IMR-90 (cell line): ENCODE data around the gene KDM6A. TPM values are rescaled to one million over a fixed set of nuclear protein-coding genes. Genes with fewer than 3 reads are reported as not detected.

Source experiments
- ATAC-seq: fragments of 200-7000 bp; cut with Tn5 transposase; 2 replicates; pipeline ENCODE4 v1.9.1; 2020; ENCODE audit warnings: low read depth, mild to moderate bottlenecking, moderate library complexity
- BruUV-seq: library from RNA; stranded (reverse); fragments of 400-500 nt; replicated peaks from 2 replicates; lab custom pipeline; 2021; lab: Mats Ljungman, UMichigan
- CTCF ChIA-PET: fragments of 300-600 bp; formaldehyde crosslinking; extraction: SDS; loops from one replicate; lab custom pipeline; 2021; ENCODE audit warnings: antibody characterized with exemption; lab: Yijun Ruan, JAX
- POLR2A ChIA-PET: fragments of 300-600 bp; sonication (Branson Sonifier 250); formaldehyde crosslinking; loops from one replicate; lab custom pipeline; 2022; ENCODE audit warnings: antibody characterized with exemption; ENCODE audit not compliant: unreplicated experiment; lab: Charles Lee
- DNase-seq: peaks from one replicate; pipeline ENCODE4 v3.0.0; 2013
- H2AFZ ChIP-seq: replicated peaks from 2 replicates; pipeline ENCODE3; 2013; ENCODE audit warnings: low read length, mild to moderate bottlenecking; ENCODE audit not compliant: poor library complexity
- H2AK5ac ChIP-seq: 2 replicates; pipeline ENCODE4 v1.6.1; 2013; ENCODE audit warnings: low read depth, low read length, inconsistent platforms
- H2AK9ac ChIP-seq: replicated peaks from 2 replicates; pipeline ENCODE3; 2013; ENCODE audit warnings: mild to moderate bottlenecking, low read depth, low read length, moderate library complexity; ENCODE audit not compliant: poor library complexity
- H2BK120ac ChIP-seq: 2 replicates; pipeline ENCODE4 v1.6.1; 2013; ENCODE audit warnings: low read depth, low read length, inconsistent platforms
- H2BK15ac ChIP-seq: 3 replicates; pipeline ENCODE4 v1.6.1; 2013; ENCODE audit warnings: low read depth, low read length, inconsistent platforms
- H2BK20ac ChIP-seq: 2 replicates; pipeline ENCODE4 v1.6.1; 2013; ENCODE audit warnings: low read depth, mild to moderate bottlenecking, inconsistent platforms, low read length, moderate library complexity
- H2BK5ac ChIP-seq: 2 replicates; pipeline ENCODE4 v1.6.1; 2013; ENCODE audit warnings: mild to moderate bottlenecking, low read depth, low read length, inconsistent platforms; ENCODE audit not compliant: poor library complexity, severe bottlenecking
- H3K14ac ChIP-seq: replicated peaks from 2 replicates; pipeline ENCODE4 v1.6.1; 2013; ENCODE audit warnings: low read depth, low read length, inconsistent platforms
- H3K18ac ChIP-seq: 2 replicates; pipeline ENCODE4 v1.6.1; 2013; ENCODE audit warnings: low read depth, low read length, control low read depth
- H3K23ac ChIP-seq: 2 replicates; pipeline ENCODE4 v1.6.1; 2013; ENCODE audit warnings: low read depth, low read length, inconsistent platforms
- H3K27ac ChIP-seq: 2 replicates; pipeline ENCODE4 v1.5.1; 2013; ENCODE audit warnings: mild to moderate bottlenecking, control low read depth, low read length; ENCODE audit not compliant: insufficient read depth
- H3K27me3 ChIP-seq: 2 replicates; pipeline ENCODE4 v1.6.1; 2013; ENCODE audit warnings: low read length; ENCODE audit not compliant: control insufficient read depth, insufficient read depth
- H3K36me3 ChIP-seq: 2 replicates; pipeline ENCODE4 v1.6.1; 2013; ENCODE audit warnings: low read length, mixed read lengths; ENCODE audit not compliant: control insufficient read depth, insufficient read depth
- H3K4ac ChIP-seq: 2 replicates; pipeline ENCODE4 v1.6.1; 2013; ENCODE audit warnings: low read depth, low read length, inconsistent platforms
- H3K4me1 ChIP-seq: 2 replicates; pipeline ENCODE4 v1.6.1; 2013; ENCODE audit warnings: low read length, mixed read lengths; ENCODE audit not compliant: control insufficient read depth, insufficient read depth
- H3K4me2 ChIP-seq: 2 replicates; pipeline ENCODE4 v1.6.1; 2013; ENCODE audit warnings: low read depth, mild to moderate bottlenecking, control low read depth, low read length, moderate library complexity
- H3K4me3 ChIP-seq: 2 replicates; pipeline ENCODE4 v1.5.1; 2013; ENCODE audit warnings: low read depth, mild to moderate bottlenecking, control low read depth, low read length, moderate library complexity; ENCODE audit not compliant: insufficient read depth
- H3K56ac ChIP-seq: 2 replicates; pipeline ENCODE4 v1.6.1; 2013; ENCODE audit warnings: low read length, inconsistent platforms; ENCODE audit not compliant: insufficient read depth; ENCODE audit errors: extremely low read depth
- H3K79me1 ChIP-seq, 2 experiments: 2 replicates each; pipeline ENCODE4 v1.6.1; 2013; ENCODE audit warnings: low read length in 2 of 2, inconsistent platforms in 1 of 2, low read depth in 1 of 2
- H3K9ac ChIP-seq: 2 replicates; pipeline ENCODE4 v1.6.1; 2013; ENCODE audit warnings: low read depth, low read length, control low read depth
- H3K9me1 ChIP-seq: 2 replicates; pipeline ENCODE4 v1.6.1; 2013; ENCODE audit warnings: low read length, inconsistent platforms; ENCODE audit not compliant: insufficient read depth
- H3K9me3 ChIP-seq: 2 replicates; pipeline ENCODE4 v1.6.1; 2013; ENCODE audit warnings: low read length; ENCODE audit not compliant: control insufficient read depth, insufficient read depth
- H4K20me1 ChIP-seq: 2 replicates; pipeline ENCODE4 v1.6.1; 2013; ENCODE audit warnings: low read length, inconsistent platforms; ENCODE audit not compliant: insufficient read depth
- H4K5ac ChIP-seq: 2 replicates; pipeline ENCODE4 v1.6.1; 2013; ENCODE audit warnings: mild to moderate bottlenecking, low read depth, low read length, control low read depth
- H4K8ac ChIP-seq, 2 experiments: 2 replicates each; pipeline ENCODE4 v1.6.1; 2013; ENCODE audit warnings: low read depth in 2 of 2, low read length in 2 of 2, control low read depth in 1 of 2, inconsistent platforms in 1 of 2
- H4K91ac ChIP-seq: 2 replicates; pipeline ENCODE4 v1.6.1; 2013; ENCODE audit warnings: low read depth, low read length, inconsistent platforms; ENCODE audit not compliant: insufficient read depth
- BHLHE40 ChIP-seq: fragments of 150-350 bp; IDR thresholded peaks from 2 replicates; pipeline ENCODE4 v1.6.1; 2016; ENCODE audit warnings: mild to moderate bottlenecking, low read depth, low read length
- CEBPB ChIP-seq: IDR thresholded peaks from 2 replicates; pipeline ENCODE4 v1.6.1; 2012; ENCODE audit warnings: low read depth, low read length, improper control_type of control experiment
- CHD1 ChIP-seq: IDR thresholded peaks from 2 replicates; pipeline ENCODE4 v1.6.1; 2012; ENCODE audit warnings: low read depth, low read length, improper control_type of control experiment
- CTCF ChIP-seq: conservative IDR thresholded peaks from 2 replicates; pipeline ENCODE4 v1.5.1; 2012; ENCODE audit warnings: mild to moderate bottlenecking, low read depth, low read length, improper control_type of control experiment
- ELK1 ChIP-seq: fragments of 150-350 bp; IDR thresholded peaks from 2 replicates; pipeline ENCODE4 v1.6.1; 2016; ENCODE audit warnings: low read depth, mild to moderate bottlenecking, low read length, moderate library complexity, borderline replicate concordance
- FOS ChIP-seq: fragments of 150-350 bp; IDR thresholded peaks from 2 replicates; pipeline ENCODE4 v1.6.1; 2016; ENCODE audit warnings: low read depth, low read length
- MAFK ChIP-seq: IDR thresholded peaks from 2 replicates; pipeline ENCODE4 v1.6.1; 2012; ENCODE audit warnings: low read depth, low read length, improper control_type of control experiment
- MAZ ChIP-seq: IDR thresholded peaks from 2 replicates; pipeline ENCODE4 v1.6.1; 2012; ENCODE audit warnings: low read depth, mild to moderate bottlenecking, low read length, improper control_type of control experiment, moderate library complexity, borderline replicate concordance
- MXI1 ChIP-seq: IDR thresholded peaks from 2 replicates; pipeline ENCODE4 v1.6.1; 2012; ENCODE audit warnings: low read depth, mild to moderate bottlenecking, low read length, moderate library complexity, borderline replicate concordance
- NFE2L2 ChIP-seq: fragments of 150-350 bp; IDR thresholded peaks from 2 replicates; pipeline ENCODE4 v1.6.1; 2016; ENCODE audit warnings: low read depth, mild to moderate bottlenecking, low read length
- POLR2A ChIP-seq: IDR thresholded peaks from 2 replicates; pipeline ENCODE4 v1.6.1; 2012; ENCODE audit warnings: mild to moderate bottlenecking, low read depth, low read length
- RAD21 ChIP-seq: IDR thresholded peaks from 2 replicates; pipeline ENCODE4 v1.6.1; 2012; ENCODE audit warnings: low read length, improper control_type of control experiment
- RCOR1 ChIP-seq: IDR thresholded peaks from 2 replicates; pipeline ENCODE4 v1.6.1; 2012; ENCODE audit warnings: mild to moderate bottlenecking, low read length, improper control_type of control experiment; ENCODE audit not compliant: insufficient replicate concordance
- RFX5 ChIP-seq: IDR thresholded peaks from 2 replicates; pipeline ENCODE4 v1.8.0; 2012; ENCODE audit warnings: low read depth, mild to moderate bottlenecking, low read length, moderate library complexity
- SMC3 ChIP-seq: fragments of 150-350 bp; IDR thresholded peaks from 2 replicates; pipeline ENCODE4 v1.6.1; 2016; ENCODE audit warnings: low read depth, mild to moderate bottlenecking, antibody characterized with exemption, low read length, moderate library complexity
- USF2 ChIP-seq: fragments of 150-350 bp; IDR thresholded peaks from 2 replicates; pipeline ENCODE4 v1.6.1; 2017; ENCODE audit warnings: mild to moderate bottlenecking, antibody characterized with exemption, low read length, low read depth
- dilution Hi-C: fragments of 300-500 bp; cut with HindIII; formaldehyde crosslinking; loops from one replicate; pipeline ENCODE4 v1.14.3; 2018; ENCODE audit warnings: low sequenced_read_pairs; ENCODE audit not compliant: unreplicated experiment
- in situ Hi-C: fragments of 300-500 bp; cut with MboI; formaldehyde crosslinking; loops from 3 replicates; pipeline ENCODE4 v1.14.3; 2019; ENCODE audit warnings: low sequenced_read_pairs, inconsistent platforms, mixed read lengths
- intact Hi-C: fragments of 100-400 bp; cut with micrococcal nuclease; formaldehyde crosslinking; loops from 2 replicates; pipeline ENCODE4 v1.10.0; 2022
- polyA plus RNA-seq, 3 experiments: library from polyadenylated mRNA; depleted of rRNA; stranded (reverse); fragments of >200 nt; gene quantifications; 2 replicates each; pipeline ENCODE4 v1.2.3, GENCODE V29; 2012; ENCODE audit warnings: low replicate concordance in 1 of 3
- total RNA-seq: library from RNA; depleted of rRNA; stranded (reverse); fragments of >200 nt; gene quantifications from 2 replicates; pipeline ENCODE4 v1.2.3, GENCODE V29; 2012

The KDM6A gene
- total and polyA plus RNA-seq, 2 of the 4 experiments (the other 2 are of a cell fraction): 11.7 to 24.9 TPM

DNA sequence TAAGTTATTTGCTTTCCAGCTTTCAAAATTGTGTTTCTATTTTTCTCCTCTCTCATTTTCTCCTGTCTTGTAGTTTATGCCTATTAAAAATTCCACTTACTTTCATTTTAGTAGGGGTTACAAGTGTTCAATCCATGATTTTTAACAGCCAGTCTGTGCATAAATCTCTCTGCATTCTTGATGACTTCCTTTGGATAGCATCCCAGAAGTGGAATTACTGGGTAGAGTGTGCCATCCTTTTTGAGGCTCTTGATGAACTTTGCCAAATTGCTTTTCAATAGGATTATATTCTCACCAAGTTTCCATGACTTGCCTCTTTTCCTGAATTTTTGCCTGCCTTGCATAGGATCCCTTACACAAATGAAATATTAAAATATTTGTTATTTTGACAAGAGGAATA is 269.2 kb downstream of the KDM6A start:
- no peak overlapping the region for H3K18ac ChIP-seq
- no peak overlapping the region for H3K9ac ChIP-seq
- ATAC-seq: no peak
- H4K8ac ChIP-seq: no peak overlapping the region
- TF ChIP-seq SMC3 (no peak), MAFK (no peak), RAD21 (no peak), CTCF (no peak), ELK1 (no peak), MXI1 (no peak), NFE2L2 (no peak), CHD1 (no peak), FOS (no peak), USF2 (no peak), MAZ (no peak), CEBPB (no peak), BHLHE40 (no peak), POLR2A (no peak), RFX5 (no peak), RCOR1 (no peak)
- no peak overlapping the region for H2AK5ac ChIP-seq
- H3K9me3 ChIP-seq: no peaks in the 10 kb centered on the region
- intact Hi-C loops (no loop called here), in situ Hi-C loops (no loop called here), dilution Hi-C loops (no loop called here)
- H3K27me3 ChIP-seq: peaks cover 9% of the 10 kb centered on the region
- H3K27ac ChIP-seq: no peak overlapping the region
- H3K4me2 ChIP-seq: no peak overlapping the region
- H2BK20ac ChIP-seq: no peak overlapping the region
- no peak overlapping the region for H2BK120ac ChIP-seq
- no peaks in the 10 kb centered on the region for H3K4me1 ChIP-seq
- no peaks in the 10 kb centered on the region for H3K79me1 ChIP-seq
- H3K14ac ChIP-seq: no peak overlapping the region
- no peak overlapping the region for H3K23ac ChIP-seq
- no peak overlapping the region for H2BK15ac ChIP-seq
- H2AK9ac ChIP-seq: no peak overlapping the region
- DNase-seq: no peak
- ChIA-PET POLR2A (no interaction called here), CTCF (no interaction called here)
- H2AFZ ChIP-seq: no peak overlapping the region
- H2BK5ac ChIP-seq: no peak overlapping the region
- no peak overlapping the region for H4K91ac ChIP-seq
- H3K4me3 ChIP-seq: no peak overlapping the region
- H4K20me1 ChIP-seq: no peaks in the 10 kb centered on the region
- H3K9me1 ChIP-seq: no peaks in the 10 kb centered on the region
- no peak overlapping the region for H3K56ac ChIP-seq
- no peaks in the 10 kb centered on the region for H3K36me3 ChIP-seq
- no peak overlapping the region for H4K5ac ChIP-seq
- no TSS peak for BruUV-seq
- no peak overlapping the region for H3K4ac ChIP-seq
